HG02588 (cell line): ENCODE data around the gene CPNE4.
A peak's percentile ranks its signal among the peaks of the same experiment; 100 is the strongest.

ENCODE experiments used
- ATAC-seq: cut with Tn5 transposase; IDR thresholded peaks from one replicate; pipeline ENCODE4 v1.9.1; 2021; ENCODE audit warnings: mild to moderate bottlenecking, moderate library complexity; ENCODE audit not compliant: unreplicated experiment

CPNE4 gene

GRCh38 chr3:131619821-131620220 is 415.0 kb downstream of the CPNE4 start:
- no peak for ATAC-seq

GRCh38 chr3:131616719-131617118 is 418.1 kb downstream of the CPNE4 start:
- ATAC-seq, result no peak

- no peak for ATAC-seq
Observed at GRCh38 chr3:131612745-131613144, 422.1 kb downstream of the CPNE4 start.

DNA sequence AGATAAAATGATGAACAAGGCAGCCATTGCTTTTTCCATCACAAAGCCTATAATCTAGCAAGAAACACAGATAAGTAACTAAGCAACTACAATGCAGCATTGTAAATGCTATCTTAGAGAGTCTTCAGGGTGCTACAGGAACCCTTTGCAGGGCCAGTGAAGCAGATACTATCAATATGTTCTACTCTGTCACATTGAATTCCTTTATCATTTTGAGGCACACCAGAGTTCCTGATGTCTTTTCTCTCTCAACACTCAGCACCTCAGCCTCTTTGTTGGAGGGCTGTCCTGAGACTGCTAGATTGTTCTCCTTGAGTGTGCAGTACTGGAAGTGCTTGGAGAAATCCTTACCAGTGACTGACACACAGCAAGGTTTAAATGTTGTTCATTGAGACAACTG is 424.6 kb downstream of the CPNE4 start:
- no peak for ATAC-seq

DNA sequence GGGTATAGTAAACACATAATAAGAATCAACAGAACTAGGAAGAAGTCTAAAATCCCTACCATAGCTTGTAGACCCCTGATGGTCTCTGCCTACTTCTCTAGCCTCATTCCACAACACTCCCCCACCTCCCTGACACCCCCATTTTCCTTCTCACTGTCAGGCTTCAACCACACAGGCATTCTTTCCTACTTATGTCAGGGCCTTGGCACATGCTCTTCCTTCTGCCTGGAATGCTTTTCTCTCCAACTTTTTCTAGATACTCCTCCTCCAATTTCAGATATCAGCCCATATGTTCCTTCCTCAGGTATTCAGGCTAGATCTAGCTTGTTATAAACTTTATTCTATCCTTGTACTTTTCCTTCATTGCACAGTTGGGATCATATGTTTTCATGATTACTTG is 426.1 kb downstream of the CPNE4 start:
- no peak for ATAC-seq

DNA sequence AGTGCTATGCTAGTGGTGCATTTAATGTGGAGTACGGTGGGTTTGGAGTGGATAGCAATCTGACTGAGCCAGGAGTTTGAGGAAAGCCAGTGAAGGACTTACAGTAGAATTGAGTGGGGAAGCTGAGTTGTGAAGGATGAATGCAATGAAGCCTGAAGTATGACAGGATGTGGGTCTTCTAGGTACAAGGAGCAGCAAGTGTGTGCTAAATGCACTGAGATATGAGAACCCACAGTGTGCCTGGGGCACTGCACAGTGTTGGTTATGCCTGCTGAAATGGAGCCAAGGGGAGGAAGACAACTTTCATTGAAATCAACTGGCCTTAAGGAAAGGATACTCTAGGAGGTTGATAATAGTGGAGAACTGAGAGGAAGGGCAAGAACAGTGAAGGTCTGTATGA is 426.5 kb downstream of the CPNE4 start:
- ATAC-seq, result no peak

DNA sequence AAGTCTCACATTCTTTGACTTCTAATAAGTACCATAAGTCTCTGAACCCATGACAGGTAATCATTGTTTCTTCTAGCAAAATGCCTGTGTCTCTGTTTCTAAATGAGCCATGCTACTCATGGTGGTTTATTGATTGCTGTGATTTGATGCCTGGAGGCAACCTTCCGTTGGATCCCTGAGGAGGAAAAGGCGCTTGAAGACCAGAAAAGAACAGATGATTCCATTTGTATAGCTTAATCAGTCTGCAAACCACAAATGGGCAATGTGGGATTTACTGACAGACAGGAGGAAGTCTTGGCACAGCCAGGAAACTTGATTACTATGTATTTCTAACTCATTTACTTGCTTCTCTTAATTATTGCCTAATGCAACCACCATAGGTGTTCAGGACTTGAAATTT is 428.9 kb downstream of the CPNE4 start:
- ATAC-seq, result no peak

DNA sequence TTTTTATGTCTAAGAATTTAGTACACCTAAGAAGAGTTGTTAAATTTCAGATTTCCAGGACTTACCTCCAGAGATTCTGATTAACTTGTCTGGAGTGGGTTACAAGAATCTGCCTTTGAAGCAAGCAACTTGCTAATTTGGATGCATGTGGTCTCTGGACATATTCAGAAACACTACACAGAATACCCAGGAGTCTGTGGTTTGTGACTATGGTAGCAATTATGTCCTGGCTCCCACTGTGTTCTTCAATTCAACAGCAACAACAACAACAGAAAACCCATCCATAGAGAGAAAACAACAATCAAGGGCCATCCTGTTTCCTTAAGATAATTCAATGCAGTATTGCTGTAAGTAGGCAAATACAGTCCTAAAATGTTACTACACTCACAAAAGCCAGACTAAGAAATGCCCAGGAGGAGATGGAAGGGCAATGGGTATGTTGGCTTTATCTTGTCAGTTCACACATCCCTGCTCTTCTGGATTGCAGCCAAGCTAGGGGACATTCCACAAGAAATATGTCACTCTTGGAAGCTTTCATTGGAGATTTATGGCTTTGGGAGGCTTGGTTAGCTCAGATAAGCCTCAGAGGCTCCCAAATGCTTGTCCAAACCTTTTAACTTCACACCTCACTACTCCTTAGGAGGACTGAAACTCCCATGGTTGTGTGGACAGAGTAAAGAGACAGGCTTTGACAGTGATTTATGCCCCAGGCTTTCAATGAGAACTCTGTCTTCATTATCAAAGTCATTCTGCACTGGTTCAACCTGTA is 432.6 kb downstream of the CPNE4 start:
- ATAC-seq, result no peak

DNA sequence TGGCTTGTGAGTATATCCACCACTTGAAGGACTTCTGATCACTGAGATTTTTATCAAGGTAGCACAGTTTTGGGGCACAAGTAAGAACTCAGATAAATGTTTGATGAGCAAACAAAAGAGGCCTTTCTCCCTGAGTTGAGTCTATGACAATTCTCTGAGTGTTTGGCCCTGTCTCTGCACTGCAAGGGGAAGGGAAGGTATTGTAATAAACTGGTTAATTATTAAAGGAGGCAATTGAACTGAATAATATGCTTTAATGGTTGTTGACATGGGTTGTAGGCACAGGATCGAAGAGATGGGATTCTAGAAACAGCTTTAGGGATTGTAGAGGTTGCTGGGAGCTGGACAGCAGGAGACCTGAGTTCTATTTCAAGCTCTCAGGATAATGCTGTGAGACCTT is 437.0 kb downstream of the CPNE4 start:
- ATAC-seq, result no peak

GRCh38 chr3:131596884-131597283 is 437.9 kb downstream of the CPNE4 start:
- no peak for ATAC-seq

GRCh38 chr3:131591394-131592014 is 443.3 kb downstream of the CPNE4 start:
- no peak for ATAC-seq

DNA sequence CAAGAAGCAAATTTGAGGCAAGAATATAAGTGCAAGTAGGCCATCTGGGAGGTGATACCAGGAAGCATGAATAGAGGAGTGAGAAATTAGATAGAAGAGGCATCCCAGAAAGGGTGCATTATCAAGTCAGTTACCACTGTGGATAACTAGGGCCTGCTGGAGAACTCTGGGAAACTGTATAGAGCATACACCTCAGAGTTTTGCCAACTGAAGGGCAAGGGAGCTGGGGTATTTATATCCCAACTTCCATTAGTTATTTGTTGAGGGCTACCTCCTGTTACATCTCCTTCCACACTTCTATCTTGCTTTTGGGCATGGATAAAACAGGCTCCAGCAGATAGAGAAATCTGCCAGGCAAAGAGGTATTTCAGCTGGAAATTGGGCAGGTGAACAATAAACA is 448.5 kb downstream of the CPNE4 start:
- no peak for ATAC-seq

DNA sequence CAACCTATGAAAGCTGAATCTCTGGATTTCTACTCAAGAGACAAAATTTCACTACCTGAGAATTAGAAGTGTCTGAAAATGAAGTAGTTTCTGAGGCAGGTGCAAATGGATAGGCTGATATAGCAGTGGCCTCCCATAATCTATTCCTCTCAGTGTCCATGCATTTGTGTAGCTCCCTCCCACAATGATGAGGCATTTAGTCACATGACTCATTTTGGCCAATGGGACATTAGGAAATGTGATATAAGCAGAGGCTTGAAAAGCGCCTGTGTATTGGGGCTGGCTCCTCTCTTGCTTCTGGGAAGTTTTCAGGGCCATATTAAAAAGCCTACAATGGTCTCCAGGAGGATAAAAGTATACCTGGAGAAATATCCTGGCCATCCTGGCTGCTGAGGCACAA is 452.4 kb downstream of the CPNE4 start:
- no peak for ATAC-seq

GRCh38 chr3:131568460-131568859 is 466.4 kb downstream of the CPNE4 start:
- no peak for ATAC-seq

DNA sequence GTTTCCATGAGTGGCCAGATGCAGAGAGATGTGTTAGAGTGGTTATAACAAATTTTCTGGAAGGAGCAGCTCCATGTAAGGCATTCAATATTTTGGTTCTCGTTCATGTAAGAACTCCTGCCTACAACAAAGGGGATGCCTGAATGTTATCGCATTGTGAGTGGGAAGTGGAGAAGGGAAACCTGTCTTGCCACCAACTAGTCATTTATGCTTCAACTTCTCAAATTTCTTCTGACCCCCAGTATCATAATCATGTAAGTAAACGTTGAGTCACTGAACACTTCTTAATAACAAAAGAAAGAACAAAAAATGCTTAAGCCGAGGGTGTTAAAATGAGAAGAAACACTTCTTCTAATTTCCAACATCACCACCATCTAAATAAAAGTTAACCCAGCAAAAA is 470.0 kb downstream of the CPNE4 start:
- ATAC-seq, result no peak

DNA sequence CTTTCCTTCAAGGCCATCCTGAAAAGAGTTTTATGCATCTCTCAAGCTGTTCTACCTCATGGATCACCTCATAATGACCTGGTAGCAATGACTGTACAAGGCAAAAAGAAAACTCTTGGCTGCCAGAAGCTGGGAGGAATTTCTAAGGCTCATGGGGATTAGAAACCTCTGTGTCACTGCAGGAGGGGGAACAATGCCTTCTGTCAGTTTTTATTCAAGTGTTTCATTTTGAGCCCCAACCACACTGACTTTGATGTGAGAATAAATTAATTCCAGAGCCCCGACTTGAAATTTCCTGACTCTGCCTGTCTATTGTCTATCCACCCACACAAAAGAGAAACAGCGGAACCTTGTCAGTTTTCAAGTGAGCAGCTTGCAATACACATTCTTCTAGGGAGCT is 473.3 kb downstream of the CPNE4 start:
- no peak for ATAC-seq

- no peak for ATAC-seq
Observed at GRCh38 chr3:131560795-131561194, 474.0 kb downstream of the CPNE4 start.

GRCh38 chr3:131555456-131555855 is 479.4 kb downstream of the CPNE4 start:
- no peak for ATAC-seq

- ATAC-seq, result peak; percentile 97
Observed at GRCh38 chr3:131553495-131554247, 481.1 kb downstream of the CPNE4 start.

GRCh38 chr3:131551761-131552160 is 483.1 kb downstream of the CPNE4 start:
- ATAC-seq, result no peak

DNA sequence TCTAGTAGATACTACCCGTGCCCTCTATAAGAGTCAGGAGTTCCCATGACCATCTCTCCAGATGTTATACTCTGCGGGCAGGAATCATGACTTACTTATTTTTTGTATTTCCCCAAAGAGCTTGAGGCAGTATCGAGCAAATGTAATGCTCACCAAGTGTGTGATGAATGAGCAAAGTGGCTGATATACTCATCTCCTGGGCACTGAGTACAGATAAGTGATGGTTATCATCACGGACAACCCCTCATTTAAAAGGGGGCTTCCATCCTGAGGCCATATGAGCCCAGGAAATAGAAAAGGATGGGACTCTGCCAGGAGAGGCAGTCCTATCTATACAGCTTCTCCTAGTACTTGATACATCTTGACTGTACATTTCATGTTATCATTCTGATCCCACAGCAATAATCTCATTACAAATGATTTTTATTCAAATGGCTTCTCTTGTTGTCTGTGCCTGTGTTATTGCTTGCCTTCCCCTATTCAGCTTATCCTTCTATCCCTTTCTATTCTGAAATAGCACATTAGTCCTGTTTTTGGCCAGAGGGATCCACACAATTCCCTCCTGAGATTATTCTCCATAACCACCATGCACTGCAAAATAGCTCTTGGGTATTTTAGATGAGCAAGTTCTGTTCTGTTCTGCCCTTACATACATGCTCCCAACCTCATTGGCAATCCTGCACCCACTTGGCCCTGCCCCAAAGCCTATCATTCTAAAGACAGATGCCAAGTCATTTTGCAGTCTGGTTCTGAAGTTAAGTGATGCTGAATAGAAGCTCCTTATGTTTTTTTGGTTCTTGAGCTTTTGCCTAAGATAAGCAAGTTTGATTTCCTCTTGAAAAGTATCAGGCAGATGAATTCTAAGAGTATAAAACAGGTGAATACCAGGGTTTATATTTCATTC is 484.0 kb downstream of the CPNE4 start:
- ATAC-seq, result no peak
